Loucy (cell line): Measurements from ENCODE around the gene RHOB.
A peak's percentile ranks its signal among the peaks of the same experiment; 100 is the strongest.

Experiments
- H2AFZ ChIP-seq: fragments of 200-600 bp; sonication (generic); 2 replicates; pipeline ENCODE4 v1.6.0; 2016; ENCODE audit warnings: antibody characterized with exemption, mild to moderate bottlenecking, low read length, moderate library complexity
- H3F3A ChIP-seq: fragments of 200-600 bp; 2 replicates; pipeline ENCODE4 v1.6.0; 2016; ENCODE audit warnings: antibody characterized with exemption, low read depth, mild to moderate bottlenecking
- H3K27me3 ChIP-seq: fragments of 200-600 bp; sonication (generic); 2 replicates; pipeline ENCODE4 v1.6.1; 2014; ENCODE audit warnings: low read length, mild to moderate bottlenecking; ENCODE audit not compliant: insufficient read depth, poor library complexity, severe bottlenecking
- H3K36me3 ChIP-seq: fragments of 200-600 bp; sonication (generic); 2 replicates; pipeline ENCODE4 v1.6.1; 2016; ENCODE audit warnings: low read length; ENCODE audit not compliant: insufficient read depth
- H3K4me1 ChIP-seq: fragments of 200-600 bp; sonication (generic); 2 replicates; pipeline ENCODE4 v1.5.1; 2014; ENCODE audit warnings: low read length, mild to moderate bottlenecking; ENCODE audit not compliant: insufficient read depth, poor library complexity, severe bottlenecking
- H3K4me2 ChIP-seq: fragments of 200-600 bp; sonication (generic); 2 replicates; pipeline ENCODE4 v1.6.0; 2014; ENCODE audit warnings: antibody characterized with exemption, low read length, low read depth, mild to moderate bottlenecking; ENCODE audit not compliant: poor library complexity, severe bottlenecking
- H3K4me3 ChIP-seq: fragments of 200-600 bp; sonication (generic); 2 replicates; pipeline ENCODE4 v1.5.1; 2014; ENCODE audit warnings: low read length, mild to moderate bottlenecking, mixed read lengths; ENCODE audit not compliant: poor library complexity, severe bottlenecking
- H3K79me2 ChIP-seq: fragments of 200-600 bp; sonication (generic); 2 replicates; pipeline ENCODE4 v1.6.1; 2014; ENCODE audit warnings: low read length; ENCODE audit not compliant: insufficient read depth
- H3K9ac ChIP-seq: fragments of 200-600 bp; sonication (generic); 2 replicates; pipeline ENCODE4 v1.6.0; 2014; ENCODE audit warnings: mild to moderate bottlenecking, low read depth, low read length, moderate library complexity; ENCODE audit not compliant: poor library complexity, severe bottlenecking
- H3K9me2 ChIP-seq: fragments of 200-600 bp; sonication (generic); replicated peaks from 2 replicates; pipeline ENCODE4 v1.6.1; 2016; ENCODE audit warnings: low read depth, low read length, mixed read lengths
- H3K9me3 ChIP-seq: fragments of 200-600 bp; sonication (generic); 2 replicates; pipeline ENCODE4 v1.6.1; 2014; ENCODE audit warnings: mild to moderate bottlenecking, antibody characterized with exemption, low read length, low read depth; ENCODE audit not compliant: insufficient read depth
- H4K20me1 ChIP-seq: fragments of 200-600 bp; sonication (generic); 2 replicates; pipeline ENCODE4 v1.6.0; 2014; ENCODE audit warnings: antibody characterized with exemption, low read length, mild to moderate bottlenecking; ENCODE audit not compliant: insufficient read depth, poor library complexity, severe bottlenecking
- CTCF ChIP-seq: fragments of 200-600 bp; sonication (generic); conservative IDR thresholded peaks from 2 replicates; pipeline ENCODE4 v1.5.1; 2014; ENCODE audit warnings: mild to moderate bottlenecking, antibody characterized with exemption, low read length
- EZH2phosphoT487 ChIP-seq: fragments of 200-600 bp; IDR thresholded peaks from 2 replicates; pipeline ENCODE4 v1.6.1; 2018; ENCODE audit warnings: antibody characterized with exemption, mild to moderate bottlenecking, moderate library complexity, borderline replicate concordance

The RHOB gene

DNA sequence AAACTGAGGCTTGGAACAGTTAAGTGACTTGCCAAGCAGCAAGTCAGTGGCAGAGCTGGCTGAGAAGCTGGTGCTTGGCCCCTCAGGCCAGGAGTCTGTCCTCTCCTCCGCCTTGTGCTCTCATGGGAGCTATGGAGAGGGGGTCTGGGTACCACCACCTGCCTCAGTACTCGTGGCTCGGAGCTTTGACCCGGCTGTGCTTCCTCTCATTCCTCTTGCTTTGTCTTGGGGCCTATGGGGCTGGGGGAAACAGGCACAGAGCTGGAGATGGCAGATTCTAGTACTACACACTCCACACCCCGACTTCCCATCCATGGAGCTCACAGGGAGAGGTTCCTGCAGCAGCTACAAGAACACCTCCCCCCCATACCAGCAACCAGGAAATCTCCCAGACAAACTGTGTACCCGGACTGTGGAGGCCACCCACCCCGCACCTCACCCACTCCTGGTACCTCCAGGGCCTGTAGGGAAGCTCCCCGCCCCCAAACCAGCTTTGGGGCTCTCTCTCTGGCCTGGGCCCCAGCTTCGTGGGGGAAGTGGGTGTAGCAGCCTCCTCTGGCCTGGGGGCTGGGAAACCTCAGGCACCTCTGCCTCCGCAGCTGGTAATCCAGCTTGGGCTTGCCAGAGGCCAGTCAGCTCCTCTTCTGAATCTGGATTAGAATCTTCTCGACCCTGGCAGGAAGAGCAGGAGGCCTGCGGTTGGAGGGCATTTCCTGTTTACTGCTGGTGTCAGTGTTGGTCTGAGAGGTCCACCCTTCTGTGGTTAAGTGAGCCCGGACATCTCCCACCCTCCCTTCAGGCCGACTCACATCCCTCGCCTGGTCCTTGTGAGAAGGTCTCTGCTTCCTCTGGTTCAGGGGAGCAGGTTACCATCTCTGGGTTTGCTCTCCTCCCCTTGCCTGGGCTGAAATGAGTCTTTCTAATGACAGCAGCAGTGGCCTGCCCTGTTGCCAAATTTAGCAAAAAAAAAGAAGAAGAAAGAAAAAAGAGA, 22.3 kb upstream of the RHOB start:
- Histone ChIP-seq H3K9ac (peak overlapping the region; percentile 33), H3K9me2 (no peaks in the 10 kb centered on the region), H2AFZ (peak overlapping the region; percentile 16; the same call in 1 of the 2 replicates), H3F3A (no peaks in the 10 kb centered on the region), H3K4me2 (peak overlapping the region; percentile 62), H3K79me2 (no peaks in the 10 kb centered on the region), H3K4me1 (peaks cover 19% of the 10 kb centered on the region), H4K20me1 (no peaks in the 10 kb centered on the region), H3K4me3 (peak overlapping the region; percentile 48), H3K27me3 (no peaks in the 10 kb centered on the region), H3K36me3 (no peaks in the 10 kb centered on the region), H3K9me3 (no peaks in the 10 kb centered on the region)
- TF ChIP-seq EZH2phosphoT487 (no peak), CTCF (no peak)

GRCh38 chr2:20425371-20425881, 21.4 kb upstream of the RHOB start:
- TF ChIP-seq CTCF: no peak
- TF ChIP-seq EZH2phosphoT487: no peak
- Histone ChIP-seq H3K79me2 (no peaks in the 10 kb centered on the region), H3K9me3 (no peaks in the 10 kb centered on the region), H3K4me3 (no peak overlapping the region), H3K4me1 (peaks cover 19% of the 10 kb centered on the region), H3K27me3 (no peaks in the 10 kb centered on the region), H3F3A (no peaks in the 10 kb centered on the region), H3K9me2 (no peaks in the 10 kb centered on the region), H2AFZ (no peak overlapping the region), H4K20me1 (no peaks in the 10 kb centered on the region), H3K4me2 (peak overlapping the region; percentile 62), H3K36me3 (no peaks in the 10 kb centered on the region), H3K9ac (peak overlapping the region; percentile 33)

DNA sequence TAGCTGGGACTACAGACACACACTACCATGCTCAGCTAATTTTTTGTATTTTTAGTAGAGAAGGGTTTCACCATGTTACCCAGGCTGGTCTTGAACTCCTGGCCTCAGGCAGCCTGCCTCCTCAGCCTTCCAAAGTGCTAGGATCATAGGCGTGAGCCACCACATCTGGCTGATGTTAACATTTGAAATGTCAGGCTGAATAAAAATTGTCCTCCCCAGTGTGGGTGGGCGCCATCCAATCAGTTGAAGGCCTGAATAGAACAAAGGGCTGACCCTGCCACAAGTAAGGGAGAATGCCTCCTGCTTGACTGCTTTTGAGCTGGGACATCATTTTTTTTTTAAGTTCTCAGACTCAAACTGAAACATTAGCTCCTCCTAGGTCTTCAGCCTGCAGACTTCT, 21.0 kb upstream of the RHOB start:
- H3K9ac ChIP-seq: no peak overlapping the region

More for the DNA sequence above, 21.0 kb upstream of the RHOB start:
- H3K9me3 ChIP-seq: no peaks in the 10 kb centered on the region
- no peak overlapping the region for H3K4me2 ChIP-seq
- H2AFZ ChIP-seq: no peak overlapping the region
- no peaks in the 10 kb centered on the region for H3K36me3 ChIP-seq
- peaks cover 19% of the 10 kb centered on the region for H3K4me1 ChIP-seq
- no peaks in the 10 kb centered on the region for H3K9me2 ChIP-seq
- no peaks in the 10 kb centered on the region for H4K20me1 ChIP-seq
- no peak overlapping the region for H3K4me3 ChIP-seq
- H3K27me3 ChIP-seq: no peaks in the 10 kb centered on the region
- H3F3A ChIP-seq: no peaks in the 10 kb centered on the region
- no peak for TF ChIP-seq CTCF
- TF ChIP-seq EZH2phosphoT487: no peak
- H3K79me2 ChIP-seq: no peaks in the 10 kb centered on the region
